D721Med (cell line): ENCODE data around the gene PPHLN1.

Source experiments
- DNase-seq: peaks from one replicate; pipeline ENCODE4 v3.0.0; 2011; ENCODE audit warnings: low spot score; ENCODE audit not compliant: insufficient read length
- FAIRE-seq: peaks from 2 replicates; lab custom pipeline; 2011; peaks lifted over from hg19 to GRCh38; lab: Jason Lieb, UNC
- TF ChIP-seq, protein P1 (sequence below): IDR thresholded peaks from 2 replicates; pipeline ENCODE4 v1.5.1; 2012; ENCODE audit warnings: mild to moderate bottlenecking, control low read depth; ENCODE audit not compliant: insufficient read depth; ENCODE audit errors: missing control alignments

The PPHLN1 gene

DNA sequence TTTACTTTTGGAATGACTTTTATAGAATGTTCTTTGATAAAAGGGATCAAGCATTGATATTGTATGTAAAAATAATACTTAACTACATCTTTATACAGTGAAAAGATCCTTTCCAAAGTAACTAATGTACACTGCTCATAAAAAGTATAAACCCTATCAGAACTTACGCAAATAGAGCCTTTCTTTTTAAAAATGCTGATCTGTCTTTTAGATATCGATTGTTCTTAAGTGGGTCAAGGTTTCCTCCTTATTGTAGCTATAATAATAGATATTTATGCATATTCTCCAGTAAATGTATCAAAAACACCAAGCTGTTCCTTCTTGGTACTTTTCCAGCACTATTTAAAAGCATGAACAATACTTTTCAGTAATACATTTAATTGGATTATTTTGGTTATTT lies 68.5 kb downstream of the PPHLN1 start:
- FAIRE-seq: no peak
- no peak for DNase-seq
- TF ChIP-seq, protein P1, sequence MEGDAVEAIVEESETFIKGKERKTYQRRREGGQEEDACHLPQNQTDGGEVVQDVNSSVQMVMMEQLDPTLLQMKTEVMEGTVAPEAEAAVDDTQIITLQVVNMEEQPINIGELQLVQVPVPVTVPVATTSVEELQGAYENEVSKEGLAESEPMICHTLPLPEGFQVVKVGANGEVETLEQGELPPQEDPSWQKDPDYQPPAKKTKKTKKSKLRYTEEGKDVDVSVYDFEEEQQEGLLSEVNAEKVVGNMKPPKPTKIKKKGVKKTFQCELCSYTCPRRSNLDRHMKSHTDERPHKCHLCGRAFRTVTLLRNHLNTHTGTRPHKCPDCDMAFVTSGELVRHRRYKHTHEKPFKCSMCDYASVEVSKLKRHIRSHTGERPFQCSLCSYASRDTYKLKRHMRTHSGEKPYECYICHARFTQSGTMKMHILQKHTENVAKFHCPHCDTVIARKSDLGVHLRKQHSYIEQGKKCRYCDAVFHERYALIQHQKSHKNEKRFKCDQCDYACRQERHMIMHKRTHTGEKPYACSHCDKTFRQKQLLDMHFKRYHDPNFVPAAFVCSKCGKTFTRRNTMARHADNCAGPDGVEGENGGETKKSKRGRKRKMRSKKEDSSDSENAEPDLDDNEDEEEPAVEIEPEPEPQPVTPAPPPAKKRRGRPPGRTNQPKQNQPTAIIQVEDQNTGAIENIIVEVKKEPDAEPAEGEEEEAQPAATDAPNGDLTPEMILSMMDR: no peak

DNA sequence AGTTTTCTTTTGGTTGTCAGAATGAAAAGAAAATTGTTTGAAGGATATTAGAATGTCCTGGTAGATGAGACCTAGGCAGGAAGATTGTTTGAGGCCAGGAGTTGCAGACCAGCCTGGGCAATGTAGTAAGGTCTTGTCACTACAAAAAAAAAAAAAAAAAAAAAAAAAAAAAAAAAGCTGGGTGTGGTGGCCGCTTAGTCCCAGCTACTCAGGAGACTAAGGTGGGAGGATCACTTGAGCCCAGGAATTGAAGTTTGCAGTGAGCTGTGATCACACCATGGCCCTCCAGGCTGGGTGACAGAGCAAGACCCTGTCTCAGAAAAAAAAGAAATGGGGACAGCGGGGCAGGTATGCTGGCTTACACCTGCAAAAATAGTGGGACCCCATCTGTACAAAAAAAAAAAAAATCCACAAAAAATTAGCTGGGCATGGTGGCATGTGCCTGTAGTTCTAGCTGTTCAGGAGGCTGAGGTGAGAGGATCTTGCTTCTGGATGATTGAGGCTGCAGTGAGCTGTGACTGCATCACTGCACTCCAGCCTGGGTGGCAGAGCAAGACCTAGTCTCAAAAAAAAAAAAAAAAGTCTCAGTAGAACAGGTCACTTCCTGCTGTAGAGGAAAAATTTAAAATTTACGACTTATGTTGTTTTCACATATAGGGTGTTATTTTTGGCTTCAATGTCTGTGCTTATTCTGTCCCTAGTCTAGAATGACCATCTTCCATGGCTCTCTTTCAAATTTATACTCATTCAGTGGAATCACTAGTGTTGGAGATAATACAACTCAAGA lies 70.7 kb downstream of the PPHLN1 start:
- no peak for FAIRE-seq
- DNase-seq: no peak
- TF ChIP-seq, protein P1: no peak

DNA sequence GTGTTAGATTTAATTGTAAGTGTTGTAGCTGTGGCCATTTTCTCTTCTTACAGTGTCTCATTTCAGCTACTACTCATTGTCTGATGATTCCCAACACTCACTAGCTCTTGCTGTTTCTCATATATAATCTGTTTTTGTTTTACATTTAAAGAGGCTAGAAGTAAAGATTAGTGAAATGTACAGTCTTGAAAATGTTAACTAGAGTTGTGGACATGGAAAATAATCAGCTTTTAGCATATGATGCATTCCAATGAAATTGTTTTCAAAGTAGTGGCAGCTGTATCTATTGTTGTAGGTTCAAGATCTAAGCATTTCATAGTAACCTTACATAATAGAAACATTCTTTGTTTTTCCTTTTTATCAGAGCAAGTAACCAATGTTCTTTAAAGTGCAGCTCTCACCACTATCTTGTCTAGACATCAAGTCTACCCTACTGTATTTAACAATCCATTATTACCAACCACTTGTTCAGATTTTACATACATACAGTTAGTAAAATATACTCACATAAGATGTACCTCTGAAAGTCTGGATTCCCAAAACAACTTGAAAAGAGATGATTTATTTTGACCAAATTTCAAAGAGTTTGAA lies 76.9 kb downstream of the PPHLN1 start:
- FAIRE-seq: no peak
- no peak for DNase-seq

DNA sequence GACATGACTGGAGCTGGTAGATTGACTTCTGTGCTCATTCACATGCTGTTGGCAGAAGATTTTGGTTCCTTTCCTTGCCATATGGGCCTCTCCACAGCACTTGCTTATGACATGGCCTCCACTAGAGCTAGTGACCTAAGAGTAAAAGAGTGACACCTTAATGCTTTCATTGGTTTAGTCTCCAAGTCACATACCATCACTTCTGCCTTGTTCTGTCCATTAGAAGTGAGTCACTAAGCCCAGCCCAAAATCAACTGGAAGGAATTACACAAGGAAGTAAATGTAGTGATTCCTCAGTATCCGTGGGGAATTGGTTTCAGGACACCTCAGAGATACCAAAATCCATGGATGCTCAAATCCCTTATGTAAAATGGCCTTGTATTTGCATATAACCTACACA lies 81.3 kb downstream of the PPHLN1 start:
- FAIRE-seq (no peak), DNase-seq (no peak)
- TF ChIP-seq, protein P1: no peak

More for the DNA sequence above, 76.9 kb downstream of the PPHLN1 start:
- TF ChIP-seq, protein P1: no peak

DNA sequence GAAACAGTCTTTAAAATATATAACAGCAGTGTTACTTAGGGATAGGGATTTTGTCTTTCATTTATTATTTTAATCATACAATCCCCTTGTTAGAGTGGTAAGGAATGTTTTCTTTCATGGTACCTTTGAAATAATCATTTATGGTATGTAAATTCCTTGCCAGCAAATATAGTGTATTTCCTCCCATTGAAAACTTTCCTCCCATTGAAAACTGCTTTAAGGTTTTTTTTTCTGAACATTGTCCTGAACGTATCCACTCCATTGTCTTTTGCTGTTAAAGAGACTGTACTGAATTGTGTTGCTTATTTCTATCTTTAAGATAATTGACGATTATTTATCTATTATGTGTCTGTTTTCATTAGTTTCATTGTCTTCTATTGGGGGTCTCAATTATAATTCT lies 83.5 kb downstream of the PPHLN1 start:
- TF ChIP-seq, protein P1: no peak
- FAIRE-seq (no peak), DNase-seq (no peak)

DNA sequence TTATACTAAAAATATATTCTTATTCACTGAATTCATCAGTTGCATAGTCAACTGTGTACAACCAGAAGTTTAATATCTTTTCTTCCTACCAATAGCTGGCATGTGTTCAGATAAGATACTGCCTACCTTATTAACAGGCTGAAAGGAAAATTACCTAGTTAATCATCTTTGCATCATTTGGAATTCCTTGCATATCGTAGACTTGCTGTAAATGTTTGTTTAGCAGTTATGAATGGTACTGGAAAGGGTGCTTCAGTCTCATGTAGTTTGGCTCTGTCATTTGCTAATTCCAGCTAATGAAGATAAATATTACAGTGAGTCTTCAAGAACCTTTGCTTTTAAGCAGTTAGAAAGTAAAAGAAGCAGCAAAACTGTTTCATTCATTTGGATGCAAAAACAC lies 84.4 kb downstream of the PPHLN1 start:
- no peak for FAIRE-seq
- no peak for DNase-seq
- TF ChIP-seq, protein P1: no peak

DNA sequence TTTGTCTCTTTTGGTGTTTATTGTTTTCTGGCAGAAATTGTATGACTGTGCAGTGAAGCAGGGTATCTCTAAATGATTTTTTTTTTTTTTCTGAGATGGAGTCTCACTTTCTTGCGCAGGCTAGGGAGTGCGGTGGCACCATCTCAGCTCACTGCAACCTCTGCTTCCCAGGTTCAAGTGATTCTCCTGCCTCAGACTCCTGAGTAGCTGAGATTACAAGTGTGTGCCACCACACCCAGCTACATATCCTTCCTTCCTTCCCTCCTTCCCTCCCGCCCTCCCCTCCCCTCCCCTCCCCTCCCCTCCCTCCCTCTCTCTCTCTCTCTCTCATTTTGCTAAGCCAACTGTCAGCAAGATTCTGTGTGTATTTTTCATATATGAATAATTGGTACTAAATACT lies 94.4 kb downstream of the PPHLN1 start:
- TF ChIP-seq, protein P1: no peak
- FAIRE-seq: no peak
- DNase-seq: no peak
